Measurements from ENCODE around the gene SOX10. TPM values are rescaled to one million over a fixed set of nuclear protein-coding genes. Genes with fewer than 3 reads are reported as not detected.
A peak's percentile ranks its signal among the peaks of the same experiment; 100 is the strongest.

Gene SOX10
- total RNA-seq, 4 donors from 2014 or later: 59.9 to 94.0 (median 84.2) TPM

DNA sequence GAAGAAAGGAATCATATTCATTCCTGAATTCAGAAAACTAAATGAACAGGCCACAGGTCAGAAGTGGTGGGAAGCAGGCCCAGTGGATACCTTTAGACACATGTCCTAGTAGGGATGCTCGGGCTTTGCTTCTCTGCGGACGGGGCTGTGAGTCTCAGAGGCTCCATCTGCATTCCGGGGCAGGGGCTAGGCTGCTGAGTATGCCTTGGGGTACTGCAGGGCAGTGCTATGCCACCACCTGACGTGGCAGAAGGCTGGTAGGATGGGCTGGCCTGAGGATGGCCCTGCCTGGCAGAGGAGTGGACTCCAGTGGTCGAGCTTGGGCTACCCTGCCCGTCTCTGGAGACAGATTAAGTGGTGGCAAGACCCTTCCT lies 40.5 kb downstream of the SOX10 start:
- H3K36me3 ChIP-seq: peaks cover 0 to 49% (median 8%) of the 10 kb centered on the region in 3 donors
- H3K27ac ChIP-seq: no peak overlapping the region
- no peaks in the 10 kb centered on the region for H3K4me1 ChIP-seq
- no peak for TF ChIP-seq POLR2A (IDR thresholded peaks at IDR 0.05)
- TF ChIP-seq, protein P1, sequence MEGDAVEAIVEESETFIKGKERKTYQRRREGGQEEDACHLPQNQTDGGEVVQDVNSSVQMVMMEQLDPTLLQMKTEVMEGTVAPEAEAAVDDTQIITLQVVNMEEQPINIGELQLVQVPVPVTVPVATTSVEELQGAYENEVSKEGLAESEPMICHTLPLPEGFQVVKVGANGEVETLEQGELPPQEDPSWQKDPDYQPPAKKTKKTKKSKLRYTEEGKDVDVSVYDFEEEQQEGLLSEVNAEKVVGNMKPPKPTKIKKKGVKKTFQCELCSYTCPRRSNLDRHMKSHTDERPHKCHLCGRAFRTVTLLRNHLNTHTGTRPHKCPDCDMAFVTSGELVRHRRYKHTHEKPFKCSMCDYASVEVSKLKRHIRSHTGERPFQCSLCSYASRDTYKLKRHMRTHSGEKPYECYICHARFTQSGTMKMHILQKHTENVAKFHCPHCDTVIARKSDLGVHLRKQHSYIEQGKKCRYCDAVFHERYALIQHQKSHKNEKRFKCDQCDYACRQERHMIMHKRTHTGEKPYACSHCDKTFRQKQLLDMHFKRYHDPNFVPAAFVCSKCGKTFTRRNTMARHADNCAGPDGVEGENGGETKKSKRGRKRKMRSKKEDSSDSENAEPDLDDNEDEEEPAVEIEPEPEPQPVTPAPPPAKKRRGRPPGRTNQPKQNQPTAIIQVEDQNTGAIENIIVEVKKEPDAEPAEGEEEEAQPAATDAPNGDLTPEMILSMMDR (IDR thresholded peaks at IDR 0.05): no peak
- no peak for TF ChIP-seq EP300 (IDR thresholded peaks at IDR 0.05)
- no peak for DNase-seq (ENCODE audit: low spot score in 2 of 2)
- H3K9me3 ChIP-seq: no peaks in the 10 kb centered on the region
- whole genome bisulfite sequencing, 2 donors: 83 to 97% methylated on average over 6 of the region's 7 CpGs
- H3K27me3 ChIP-seq: no peaks in the 10 kb centered on the region
- H3K4me3 ChIP-seq: no peak overlapping the region

DNA sequence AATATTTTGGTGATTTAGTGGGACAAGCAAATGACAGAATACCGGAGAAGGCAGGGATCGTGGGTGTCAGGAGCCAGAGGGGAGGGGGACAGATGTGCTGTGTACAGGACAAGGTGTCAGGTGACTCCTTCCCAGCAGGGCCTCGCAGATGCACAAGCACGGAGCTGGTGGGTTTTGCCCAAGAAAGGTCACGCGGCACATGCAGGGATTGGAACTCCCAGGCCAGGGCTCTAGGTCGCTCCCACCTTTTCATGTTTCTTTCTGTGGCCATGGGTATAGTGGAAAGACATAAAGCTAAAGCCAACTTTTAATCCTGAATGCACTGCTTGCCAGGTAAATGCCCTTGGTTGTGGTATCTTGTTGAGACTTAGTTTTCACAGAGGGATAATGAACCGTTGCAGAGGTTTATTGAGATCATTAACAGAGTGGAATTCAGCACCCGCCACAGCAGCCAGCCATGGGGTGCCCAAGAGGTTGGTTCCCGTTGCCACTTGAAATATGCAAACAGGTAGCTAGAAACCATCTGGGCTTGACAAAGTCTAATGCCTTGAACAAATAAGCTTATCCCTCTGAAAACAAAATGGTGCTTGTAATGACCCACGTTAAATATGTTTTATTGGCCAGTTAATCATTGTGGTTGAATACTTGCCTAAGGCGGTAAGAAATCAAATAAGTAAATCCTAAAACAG lies 41.1 kb downstream of the SOX10 start:
- Histone ChIP-seq H3K36me3 (peaks cover 0 to 52% (median 8%) of the 10 kb centered on the region in 3 donors), H3K9me3 (no peaks in the 10 kb centered on the region), H3K4me1 (no peaks in the 10 kb centered on the region), H3K27me3 (no peaks in the 10 kb centered on the region), H3K27ac (no peak overlapping the region), H3K4me3 (no peak overlapping the region)
- DNase-seq (ENCODE audit: low spot score in 2 of 2): no peak
- 85 to 87% methylated on average over 12 of the region's 12 CpGs for WGBS, 2 donors
- no peak for TF ChIP-seq EP300 (IDR thresholded peaks at IDR 0.05)
- TF ChIP-seq, protein P1 (IDR thresholded peaks at IDR 0.05): no peak
- no peak for TF ChIP-seq POLR2A (IDR thresholded peaks at IDR 0.05)

DNA sequence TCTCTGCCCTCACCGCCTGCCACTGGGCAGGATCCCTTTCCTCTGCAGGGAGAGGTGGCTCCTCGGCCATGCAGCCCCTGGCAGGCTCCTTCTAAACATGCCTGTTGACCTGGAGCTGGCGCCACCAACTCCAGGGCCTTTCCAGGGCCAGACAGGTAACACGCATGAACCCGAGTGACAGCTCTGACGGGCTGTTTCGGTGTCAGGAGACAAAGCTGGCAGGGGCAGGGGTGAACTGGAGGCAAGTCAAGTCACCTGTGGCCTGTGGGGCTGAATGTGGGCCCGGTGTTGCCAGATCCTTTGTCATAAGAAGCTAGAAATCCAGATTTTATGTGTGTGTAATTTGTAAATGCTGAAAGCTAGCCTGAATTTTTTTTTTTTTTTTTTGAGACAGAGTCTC lies 42.2 kb downstream of the SOX10 start:
- H3K36me3 ChIP-seq: peaks cover 0 to 62% (median 11%) of the 10 kb centered on the region in 3 donors

DNA sequence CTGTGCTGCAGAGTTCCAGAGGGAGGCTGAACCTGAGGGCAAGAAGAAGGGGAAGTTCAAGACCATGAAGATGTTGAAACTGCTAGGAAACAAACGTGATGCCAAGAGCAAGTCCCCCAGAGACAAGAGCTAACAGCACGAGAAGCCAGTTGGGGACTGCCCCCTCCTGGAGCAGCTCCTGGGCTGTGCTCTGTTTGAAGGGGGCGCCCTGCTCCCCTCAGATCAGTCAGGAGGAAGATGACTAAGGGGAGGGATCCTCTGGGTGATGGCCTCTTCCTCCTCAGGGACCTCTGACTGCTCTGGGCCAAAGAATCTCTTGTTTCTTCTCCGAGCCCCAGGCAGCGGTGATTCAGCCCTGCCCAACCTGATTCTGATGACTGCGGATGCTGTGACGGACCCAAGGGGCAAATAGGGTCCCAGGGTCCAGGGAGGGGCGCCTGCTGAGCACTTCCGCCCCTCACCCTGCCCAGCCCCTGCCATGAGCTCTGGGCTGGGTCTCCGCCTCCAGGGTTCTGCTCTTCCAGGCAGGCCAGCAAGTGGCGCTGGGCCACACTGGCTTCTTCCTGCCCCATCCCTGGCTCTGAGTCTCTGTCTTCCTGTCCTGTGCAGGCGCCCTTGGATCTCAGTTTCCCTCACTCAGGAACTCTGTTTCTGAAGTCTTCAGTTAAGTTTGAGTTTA lies 43.5 kb downstream of the SOX10 start:
- H3K36me3 ChIP-seq: peaks cover 0 to 68% (median 11%) of the 10 kb centered on the region in 3 donors
- peak overlapping the region in 1 of 4 donors; percentile 11 for H3K27ac ChIP-seq
- peak in 1 of 2 donors; percentile 41 for DNase-seq (ENCODE audit: low spot score in 2 of 2)

More for the DNA sequence above, 42.2 kb downstream of the SOX10 start:
- TF ChIP-seq POLR2A (IDR thresholded peaks at IDR 0.05) (no peak), EP300 (IDR thresholded peaks at IDR 0.05) (no peak)
- TF ChIP-seq, protein P1 (IDR thresholded peaks at IDR 0.05): no peak
- Histone ChIP-seq H3K27ac (no peak overlapping the region), H3K4me1 (no peaks in the 10 kb centered on the region), H3K27me3 (no peaks in the 10 kb centered on the region), H3K9me3 (no peaks in the 10 kb centered on the region), H3K4me3 (no peak overlapping the region)
- 91 to 95% methylated on average over 8 of the region's 8 CpGs for WGBS, 2 donors
- DNase-seq (ENCODE audit: low spot score in 2 of 2): no peak

More for the DNA sequence above, 43.5 kb downstream of the SOX10 start:
- TF ChIP-seq POLR2A (IDR thresholded peaks at IDR 0.05): no peak
- TF ChIP-seq EP300 (IDR thresholded peaks at IDR 0.05): no peak
- TF ChIP-seq, protein P1 (IDR thresholded peaks at IDR 0.05): no peak
- no peaks in the 10 kb centered on the region for H3K27me3 ChIP-seq
- no peaks in the 10 kb centered on the region for H3K4me1 ChIP-seq
- WGBS, 2 donors: 64 to 73% methylated on average over 7 to 12 of the region's 12 CpGs
- no peak overlapping the region for H3K4me3 ChIP-seq
- no peaks in the 10 kb centered on the region for H3K9me3 ChIP-seq

Data from tibial nerve (tissue), 4 donors.